Stomach (tissue), 9 donors: ENCODE results near the gene AFP. TPM values are rescaled to one million over a fixed set of nuclear protein-coding genes. Genes with fewer than 3 reads are reported as not detected.

Source experiments
- DNase-seq, 2 donors: peaks; one replicate each; pipeline versions ENCODE4 v3.0.0 to v3.0.0-alpha.2; 2013 to 2019
- H3K27ac ChIP-seq, 5 donors: fragments of 200-600 bp in 4 of 5; sonication (generic) in 4 of 5; one replicate each; pipeline ENCODE4 v1.5.1; 2013 to 2019; ENCODE audit warnings: mild to moderate bottlenecking in 1 of 5, moderate library complexity in 1 of 5
- H3K27me3 ChIP-seq, 3 donors: fragments of 200-600 bp; sonication (generic); one replicate each; pipeline ENCODE4 v1.5.1; 2017 to 2019; ENCODE audit warnings: mixed run types in 1 of 3
- H3K36me3 ChIP-seq, 4 donors: fragments of 200-600 bp; sonication (generic); 1 replicate in 3 of 4; 2 replicates in 1 of 4; pipeline ENCODE4 v1.5.1; 2016 to 2019
- H3K4me1 ChIP-seq, 4 donors: fragments of 200-600 bp; sonication (generic); one replicate each; pipeline ENCODE4 v1.5.1; 2016 to 2019
- H3K4me3 ChIP-seq, 4 donors: fragments of 200-600 bp; sonication (generic) in 3 of 4; one replicate each; pipeline ENCODE4 v1.5.1; 2016 to 2019; ENCODE audit warnings: mild to moderate bottlenecking in 1 of 4
- H3K9me3 ChIP-seq, 4 donors: fragments of 200-600 bp; sonication (generic); one replicate each; pipeline ENCODE4 v1.5.1; 2016 to 2019
- EP300 ChIP-seq: sonication (generic); formaldehyde crosslinking; IDR thresholded peaks from one replicate; pipeline ENCODE4 v1.6.1; 2017; ENCODE audit warnings: antibody characterized with exemption
- POLR2A ChIP-seq, 4 donors: fragments of 450-650 bp; IDR thresholded peaks; one replicate each; pipeline ENCODE4 v1.6.1; 2016; ENCODE audit warnings: antibody characterized with exemption in 4 of 4, control low read depth in 2 of 4, mild to moderate bottlenecking in 1 of 4, moderate library complexity in 1 of 4
- POLR2AphosphoS5 ChIP-seq, 3 donors: sonication (generic); formaldehyde crosslinking; IDR thresholded peaks; one replicate each; pipeline ENCODE4 v1.6.1; 2016; ENCODE audit warnings: antibody characterized with exemption in 3 of 3
- WGBS, 5 donors: extraction: QIAGEN DNeasy Blood & Tissue Kit in 3 of 5; methylation state at CpG; one replicate each; pipeline versions ENCODE4 v1.1.5 to v1.1.7; 2013 to 2018; 5-methylcytosine and 5-hydroxymethylcytosine counted together
- intact Hi-C: fragments of 100-400 bp; cut with DNase I; formaldehyde crosslinking; loops from one replicate; pipeline ENCODE4 v1.15.1; 2023; ENCODE audit warnings: low total_unique reads
- polyA plus RNA-seq, 3 donors: library from polyadenylated mRNA; stranded (reverse); fragments of 200-250 nt; gene quantifications; one replicate each; pipeline ENCODE4 v1.2.3, GENCODE V29; 2013
- total RNA-seq, 5 donors: library from RNA; depleted of rRNA; stranded (reverse); fragments of >200 nt; gene quantifications; one replicate each; pipeline versions ENCODE4 v1.1.0 to v1.2.3, GENCODE V29; 2014 to 2016
- TF ChIP-seq, protein P1 (sequence below), 7 experiments: fragments of 450-650 bp in 4 of 7; fragments of 200-600 bp in 3 of 7; sonication (generic) in 3 of 7; IDR thresholded peaks; one replicate each; pipeline ENCODE4 v1.5.1; 2016 to 2019; ENCODE audit warnings: antibody characterized with exemption in 7 of 7, control low read depth in 2 of 7, mild to moderate bottlenecking in 1 of 7
- donor health status: healthy with polysubstance abuse.
- donor health status: Bipolar disorder and iron deficiency.
- donor health status: healthy.

AFP gene
- total and polyA plus RNA-seq, 8 donors = 2.6 TPM; not detected in 7

DNA sequence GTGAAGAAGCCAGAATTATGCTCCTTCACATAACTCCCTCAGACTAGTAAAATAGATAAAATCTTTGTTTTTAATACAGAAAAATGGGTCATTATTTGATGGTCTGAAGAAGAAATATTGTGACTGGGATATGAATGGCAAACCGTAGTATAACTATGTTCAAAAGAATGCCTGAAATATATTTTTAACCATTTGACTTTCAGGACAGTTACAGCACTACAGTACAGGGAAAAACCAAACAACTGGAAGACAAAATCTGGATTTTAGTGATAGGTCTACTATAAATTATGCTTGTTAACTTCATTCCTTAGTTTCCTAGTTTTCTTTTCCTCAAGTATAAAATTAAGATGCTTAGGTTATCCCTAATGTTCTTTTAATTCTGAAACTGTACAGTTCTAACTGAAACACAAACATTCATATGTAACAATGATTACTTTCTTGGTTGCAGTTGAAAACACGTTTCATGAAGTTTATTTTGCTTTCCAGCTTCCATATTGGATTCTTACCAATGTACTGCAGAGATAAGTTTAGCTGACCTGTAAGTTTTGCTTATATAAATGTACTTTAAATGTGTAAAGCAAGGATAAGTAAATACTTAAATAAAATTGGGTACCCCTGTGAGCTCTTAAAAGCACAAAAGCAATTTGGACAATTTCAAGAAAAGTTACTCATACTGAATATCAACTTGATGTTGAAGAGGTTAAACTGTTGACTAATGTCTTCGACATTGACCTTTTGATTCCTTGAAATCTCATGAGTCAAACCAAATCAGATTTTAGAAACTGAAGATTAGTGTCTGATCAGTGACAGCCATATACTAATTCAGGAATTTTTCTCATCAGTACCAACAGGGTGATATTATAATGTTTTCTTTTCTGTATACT, 895 bp downstream of the AFP start:
- intact Hi-C loops = no loop called here
- no peak overlapping the region for H3K27ac ChIP-seq
- no peaks in the 10 kb centered on the region for H3K27me3 ChIP-seq
- H3K36me3 ChIP-seq = no peaks in the 10 kb centered on the region
- no peaks in the 10 kb centered on the region for H3K9me3 ChIP-seq
- H3K4me1 ChIP-seq = peaks cover 0 to 5% (median 2%) of the 10 kb centered on the region in 4 donors
- H3K4me3 ChIP-seq = no peak overlapping the region
- whole genome bisulfite sequencing, 5 donors = 65 to 78% (median 68%) methylated on average over 3 of the region's 3 CpGs
- DNase-seq = no peak
- no peak for TF ChIP-seq EP300
- no peak for TF ChIP-seq POLR2AphosphoS5 (IDR thresholded peaks at IDR 0.05)
- TF ChIP-seq, protein P1, sequence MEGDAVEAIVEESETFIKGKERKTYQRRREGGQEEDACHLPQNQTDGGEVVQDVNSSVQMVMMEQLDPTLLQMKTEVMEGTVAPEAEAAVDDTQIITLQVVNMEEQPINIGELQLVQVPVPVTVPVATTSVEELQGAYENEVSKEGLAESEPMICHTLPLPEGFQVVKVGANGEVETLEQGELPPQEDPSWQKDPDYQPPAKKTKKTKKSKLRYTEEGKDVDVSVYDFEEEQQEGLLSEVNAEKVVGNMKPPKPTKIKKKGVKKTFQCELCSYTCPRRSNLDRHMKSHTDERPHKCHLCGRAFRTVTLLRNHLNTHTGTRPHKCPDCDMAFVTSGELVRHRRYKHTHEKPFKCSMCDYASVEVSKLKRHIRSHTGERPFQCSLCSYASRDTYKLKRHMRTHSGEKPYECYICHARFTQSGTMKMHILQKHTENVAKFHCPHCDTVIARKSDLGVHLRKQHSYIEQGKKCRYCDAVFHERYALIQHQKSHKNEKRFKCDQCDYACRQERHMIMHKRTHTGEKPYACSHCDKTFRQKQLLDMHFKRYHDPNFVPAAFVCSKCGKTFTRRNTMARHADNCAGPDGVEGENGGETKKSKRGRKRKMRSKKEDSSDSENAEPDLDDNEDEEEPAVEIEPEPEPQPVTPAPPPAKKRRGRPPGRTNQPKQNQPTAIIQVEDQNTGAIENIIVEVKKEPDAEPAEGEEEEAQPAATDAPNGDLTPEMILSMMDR (IDR thresholded peaks at IDR 0.05) = no peak
- TF ChIP-seq POLR2A (IDR thresholded peaks at IDR 0.05) = no peak

DNA sequence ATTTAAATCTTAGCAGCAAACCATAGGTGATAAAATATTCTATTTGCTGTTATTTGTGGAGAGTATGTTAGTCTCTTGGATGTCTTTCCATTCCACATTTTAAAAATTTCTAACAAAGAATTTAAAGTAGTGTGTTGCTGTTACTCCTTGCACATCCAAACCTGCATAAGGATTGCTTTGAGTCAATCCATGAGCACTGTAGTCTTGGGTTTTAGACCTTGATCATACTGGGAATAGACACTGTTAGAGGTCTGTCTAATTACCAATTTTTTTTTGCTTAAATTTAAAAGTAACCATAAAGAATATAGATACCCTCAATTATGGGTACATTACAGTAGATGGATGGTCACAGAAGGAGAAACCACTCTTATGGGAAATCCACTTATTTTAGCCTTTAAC, 1.5 kb downstream of the AFP start:
- TF ChIP-seq, protein P1 (IDR thresholded peaks at IDR 0.05) = no peak
- TF ChIP-seq POLR2A (IDR thresholded peaks at IDR 0.05) = no peak
- TF ChIP-seq EP300 = no peak
- DNase-seq = no peak
- no peaks in the 10 kb centered on the region for H3K36me3 ChIP-seq
- H3K27ac ChIP-seq = no peak overlapping the region
- no peak overlapping the region for H3K4me3 ChIP-seq
- intact Hi-C loops = no loop called here
- H3K4me1 ChIP-seq = peaks cover 0 to 5% (median under 1%) of the 10 kb centered on the region in 4 donors
- H3K9me3 ChIP-seq = no peaks in the 10 kb centered on the region
- H3K27me3 ChIP-seq = no peaks in the 10 kb centered on the region

DNA sequence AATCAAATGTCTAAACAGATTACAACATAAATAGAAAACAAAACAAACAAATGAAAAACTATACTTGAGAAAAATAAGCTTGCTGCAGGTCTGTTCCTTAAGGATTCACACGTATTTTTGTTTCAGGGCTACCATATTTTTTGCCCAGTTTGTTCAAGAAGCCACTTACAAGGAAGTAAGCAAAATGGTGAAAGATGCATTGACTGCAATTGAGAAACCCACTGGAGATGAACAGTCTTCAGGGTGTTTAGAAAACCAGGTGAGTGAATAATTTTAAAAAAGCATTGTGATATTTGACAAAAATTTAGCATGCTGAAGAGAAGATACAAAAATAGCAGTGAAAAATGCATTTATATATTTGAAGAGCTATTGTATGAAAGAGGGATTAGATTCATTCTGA, 2.0 kb downstream of the AFP start:
- H3K36me3 ChIP-seq = no peaks in the 10 kb centered on the region
- H3K27ac ChIP-seq = no peak overlapping the region
- intact Hi-C loops = no loop called here
- no peaks in the 10 kb centered on the region for H3K27me3 ChIP-seq
- no peaks in the 10 kb centered on the region for H3K9me3 ChIP-seq
- peaks cover 0 to 2% (median 0%) of the 10 kb centered on the region in 4 donors for H3K4me1 ChIP-seq
- no peak for TF ChIP-seq EP300
- TF ChIP-seq POLR2AphosphoS5 (IDR thresholded peaks at IDR 0.05) = no peak
- TF ChIP-seq, protein P1 (IDR thresholded peaks at IDR 0.05) = no peak
- no peak for TF ChIP-seq POLR2A (IDR thresholded peaks at IDR 0.05)
- WGBS, 5 donors = 71 to 88% (median 86%) methylated on average over 1 of the region's 1 CpG
- no peak for DNase-seq
- no peak overlapping the region for H3K4me3 ChIP-seq

DNA sequence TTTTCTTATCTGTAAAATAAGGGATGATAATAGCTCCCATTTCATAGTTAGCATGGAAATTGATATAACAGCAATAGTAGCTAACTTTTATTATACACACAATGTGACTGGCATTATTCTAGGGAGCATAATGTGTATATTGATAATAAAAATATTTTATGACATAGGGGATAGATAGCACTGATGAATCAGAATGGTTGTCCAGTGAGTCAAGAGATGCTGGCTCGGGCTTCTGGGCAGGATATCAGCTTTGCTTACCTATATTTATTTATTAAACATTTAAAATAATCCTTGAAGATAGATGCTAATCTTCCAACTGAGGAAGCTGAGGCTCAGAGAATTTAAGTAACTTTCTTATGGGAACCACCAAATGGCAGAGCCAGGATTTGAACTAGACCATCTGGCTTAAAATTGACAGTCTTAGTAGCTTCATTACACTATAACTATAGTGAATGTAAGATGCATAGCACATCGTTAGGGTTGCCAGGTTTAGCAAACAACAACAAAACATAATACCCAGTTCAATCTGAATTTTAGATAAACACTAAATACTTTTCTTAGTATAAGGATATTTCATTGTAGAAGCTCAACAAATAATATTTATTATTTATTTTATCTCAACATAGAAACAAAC, 2.7 kb downstream of the AFP start:
- Histone ChIP-seq H3K27ac (no peak overlapping the region), H3K36me3 (no peaks in the 10 kb centered on the region), H3K4me1 (no peaks in the 10 kb centered on the region), H3K4me3 (no peak overlapping the region), H3K27me3 (no peaks in the 10 kb centered on the region), H3K9me3 (no peaks in the 10 kb centered on the region)
- TF ChIP-seq POLR2A (IDR thresholded peaks at IDR 0.05) = no peak
- TF ChIP-seq EP300 = no peak
- no peak for TF ChIP-seq POLR2AphosphoS5 (IDR thresholded peaks at IDR 0.05)
- TF ChIP-seq, protein P1 (IDR thresholded peaks at IDR 0.05) = no peak
- intact Hi-C loops = no loop called here
- DNase-seq = no peak
- WGBS, 5 donors = 61 to 78% (median 65%) methylated on average over 2 of the region's 2 CpGs
